GM12892 (cell line): Measurements from ENCODE around the gene HMGN4.
"Not testable (repeated sequence)": the region's sequence is repeated elsewhere in the genome, so short reads cannot be mapped to it uniquely, and the experiment has no call there.

ENCODE experiments used
- DNase-seq: peaks from one replicate; pipeline ENCODE4 v3.0.0; 2011; ENCODE audit not compliant: insufficient read length
- FAIRE-seq: peaks from 2 replicates; lab custom pipeline; 2011; peaks lifted over from hg19 to GRCh38; lab: Jason Lieb, UNC
- POLR2A ChIP-seq: IDR thresholded peaks from 2 replicates; pipeline ENCODE4 v1.6.1; 2011; ENCODE audit warnings: low read depth, low read length, control low read depth
- POLR2AphosphoS5 ChIP-seq: IDR thresholded peaks from 2 replicates; pipeline ENCODE4 v1.6.1; 2011; ENCODE audit warnings: low read depth, low read length, control low read depth
- TAF1 ChIP-seq: IDR thresholded peaks from 2 replicates; pipeline ENCODE4 v1.6.1; 2011; ENCODE audit warnings: low read depth, mild to moderate bottlenecking, control low read depth, low read length, borderline replicate concordance

Gene HMGN4

GRCh38 chr6:26507658-26508057 is 30.5 kb upstream of the HMGN4 start:
- DNase-seq = no peak
- no peak for FAIRE-seq
- TF ChIP-seq POLR2AphosphoS5 = no peak
- TF ChIP-seq TAF1 = no peak
- no peak for TF ChIP-seq POLR2A

- not testable (repeated sequence) for FAIRE-seq, DNase-seq
Measured at GRCh38 chr6:26511033-26511432, 27.1 kb upstream of the HMGN4 start.

- DNase-seq = no peak
- no peak for TF ChIP-seq TAF1
- no peak for TF ChIP-seq POLR2A
- TF ChIP-seq POLR2AphosphoS5 = no peak
- no peak for FAIRE-seq
Measured at GRCh38 chr6:26514984-26515383, 23.2 kb upstream of the HMGN4 start.

- TF ChIP-seq POLR2A (no peak), POLR2AphosphoS5 (no peak), TAF1 (no peak)
- DNase-seq = no peak
- no peak for FAIRE-seq
Measured at GRCh38 chr6:26516481-26517427, 21.4 kb upstream of the HMGN4 start.

- TF ChIP-seq POLR2A (no peak), TAF1 (no peak), POLR2AphosphoS5 (no peak)
- no peak for DNase-seq
- FAIRE-seq = no peak
Measured at GRCh38 chr6:26519359-26519758, 18.8 kb upstream of the HMGN4 start.

- no peak for FAIRE-seq
- no peak; the same call in 1 of the 2 replicates for TF ChIP-seq POLR2AphosphoS5
- no peak for DNase-seq
Measured at GRCh38 chr6:26520237-26520849, 17.8 kb upstream of the HMGN4 start.

- DNase-seq (peak; percentile 80), FAIRE-seq (peak; percentile 17)
- TF ChIP-seq POLR2A = no peak
- no peak for TF ChIP-seq TAF1
- TF ChIP-seq POLR2AphosphoS5 = no peak; the same call in 1 of the 2 replicates
Measured at GRCh38 chr6:26520850-26521599, 17.1 kb upstream of the HMGN4 start.

GRCh38 chr6:26521600-26522391 is 16.4 kb upstream of the HMGN4 start:
- FAIRE-seq (no peak), DNase-seq (peak; percentile 70)

GRCh38 chr6:26522486-26523228 is 15.5 kb upstream of the HMGN4 start:
- not testable (repeated sequence) for DNase-seq, FAIRE-seq

More at GRCh38 chr6:26521600-26522391, 16.4 kb upstream of the HMGN4 start:
- no peak for TF ChIP-seq POLR2AphosphoS5
- peak; percentile 40; the same call in 1 of the 2 replicates for TF ChIP-seq TAF1
- TF ChIP-seq POLR2A = peak; percentile 44; the same call in 1 of the 2 replicates

GRCh38 chr6:26524314-26524713 is 13.9 kb upstream of the HMGN4 start:
- DNase-seq, FAIRE-seq: not testable (repeated sequence)
